PC-9 (cell line): ENCODE results near the gene PAK6. TPM values are rescaled to one million over a fixed set of nuclear protein-coding genes. Genes with fewer than 3 reads are reported as not detected.

Source experiments
- BruUV-seq: library from RNA; stranded (reverse); fragments of 400-500 nt; replicated peaks from 2 replicates; lab custom pipeline; 2021; lab: Mats Ljungman, UMichigan
- CTCF ChIA-PET: fragments of 300-600 bp; sonication (Branson Sonifier 250); formaldehyde crosslinking; loops from one replicate; lab custom pipeline; 2022; ENCODE audit warnings: antibody characterized with exemption; lab: Charles Lee
- POLR2A ChIA-PET: fragments of 300-600 bp; sonication (Branson Sonifier 250); formaldehyde crosslinking; loops from one replicate; lab custom pipeline; 2022; ENCODE audit warnings: antibody characterized with exemption; ENCODE audit not compliant: unreplicated experiment; lab: Charles Lee
- DNase-seq, 2 experiments: peaks; one replicate each; pipeline versions ENCODE4 v3.0.0 to v3.0.0-alpha.2; 2015 to 2022; ENCODE audit warnings: mixed read lengths in 1 of 2
- H2AFZ ChIP-seq: fragments of 200-600 bp; sonication (generic); 2 replicates; pipeline ENCODE4 v1.8.1; 2017; ENCODE audit warnings: antibody characterized with exemption
- H3F3A ChIP-seq: fragments of 200-600 bp; sonication (generic); 2 replicates; pipeline ENCODE4 v1.8.1; 2017; ENCODE audit warnings: antibody characterized with exemption, mild to moderate bottlenecking, low read depth; ENCODE audit not compliant: insufficient read depth
- H3K27ac ChIP-seq: fragments of 200-600 bp; sonication (generic); 2 replicates; pipeline ENCODE4 v1.6.1; 2016; ENCODE audit warnings: mixed run types
- H3K27me3 ChIP-seq: fragments of 200-600 bp; sonication (generic); 2 replicates; pipeline ENCODE4 v1.6.1; 2016; ENCODE audit warnings: low read depth, mixed run types; ENCODE audit not compliant: insufficient read depth
- H3K36me3 ChIP-seq: fragments of 200-600 bp; sonication (generic); 2 replicates; pipeline ENCODE4 v1.6.1; 2016; ENCODE audit warnings: low read depth, mixed run types
- H3K4me1 ChIP-seq: fragments of 200-600 bp; sonication (generic); replicated peaks from 2 replicates; pipeline ENCODE4 v1.6.1; 2016; ENCODE audit warnings: mixed run types; ENCODE audit not compliant: insufficient read depth
- H3K4me2 ChIP-seq: fragments of 200-600 bp; sonication (generic); 2 replicates; pipeline ENCODE4 v1.6.1; 2017; ENCODE audit warnings: mixed run types
- H3K4me3 ChIP-seq: fragments of 200-600 bp; sonication (generic); 2 replicates; pipeline ENCODE4 v1.6.1; 2016; ENCODE audit warnings: mixed run types
- H3K79me2 ChIP-seq: fragments of 200-600 bp; sonication (generic); 2 replicates; pipeline ENCODE4 v1.6.1; 2017; ENCODE audit warnings: low read depth, mixed run types
- H3K9me2 ChIP-seq: fragments of 200-600 bp; sonication (generic); 2 replicates; pipeline ENCODE4 v1.8.1; 2017; ENCODE audit warnings: mild to moderate bottlenecking; ENCODE audit not compliant: insufficient read depth
- H3K9me3 ChIP-seq: fragments of 200-600 bp; sonication (generic); 2 replicates; pipeline ENCODE4 v1.8.1; 2016; ENCODE audit warnings: low read depth; ENCODE audit not compliant: insufficient read depth
- H4K20me1 ChIP-seq: fragments of 200-600 bp; sonication (generic); 2 replicates; pipeline ENCODE4 v1.8.1; 2017; ENCODE audit not compliant: insufficient read depth
- CTCF ChIP-seq: fragments of 200-600 bp; sonication (generic); conservative IDR thresholded peaks from 2 replicates; pipeline ENCODE4 v1.6.1; 2017; ENCODE audit warnings: mixed run types, antibody characterized with exemption, mild to moderate bottlenecking, moderate library complexity
- EZH2 ChIP-seq: fragments of 200-600 bp; sonication (generic); IDR thresholded peaks from 2 replicates; pipeline ENCODE4 v1.8.0; 2017; ENCODE audit warnings: antibody characterized with exemption, low read depth
- intact Hi-C: fragments of 100-400 bp; cut with micrococcal nuclease; formaldehyde crosslinking; loops from one replicate; pipeline ENCODE4 v1.10.0; 2022; ENCODE audit not compliant: unreplicated experiment
- total RNA-seq: library from RNA; stranded (reverse); gene quantifications from 2 replicates; pipeline ENCODE4 v1.2.3, GENCODE V29; 2021

The PAK6 gene
- total RNA-seq, 1 experiment from 2014 or later, result 10.7 TPM

GRCh38 chr15:40303576-40303975 is 64.7 kb downstream of the PAK6 start:
- no TSS peak for BruUV-seq
- CTCF ChIA-PET, result no interaction called here
- H3K4me3 ChIP-seq, result no peak overlapping the region

DNA sequence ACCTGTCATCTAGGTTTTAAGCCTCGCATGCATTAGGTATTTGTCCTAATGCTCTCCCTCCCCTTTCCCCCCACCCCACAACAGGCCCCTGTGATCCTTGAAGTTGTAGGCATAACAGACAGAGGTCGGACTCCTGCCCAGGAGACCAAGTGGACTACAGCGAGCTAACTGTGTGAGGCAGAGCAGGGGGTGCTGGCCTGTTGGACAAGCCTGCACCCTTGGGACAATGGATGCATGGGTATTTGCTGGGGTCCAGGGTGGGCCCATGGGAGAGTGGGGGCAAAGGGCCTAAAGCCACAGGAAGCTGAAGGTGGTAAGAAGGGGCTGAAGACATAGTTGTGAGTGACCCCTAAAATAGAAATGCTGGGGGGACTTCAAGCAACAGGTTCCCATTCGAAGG is 66.4 kb downstream of the PAK6 start:
- TF ChIP-seq EZH2 (no peak), CTCF (no peak)
- Histone ChIP-seq H3K27ac (no peak overlapping the region), H3K79me2 (no peaks in the 10 kb centered on the region), H3K27me3 (no peaks in the 10 kb centered on the region), H3K9me2 (no peaks in the 10 kb centered on the region), H3K4me3 (no peak overlapping the region), H2AFZ (no peak overlapping the region), H3K4me1 (no peaks in the 10 kb centered on the region), H3K4me2 (no peak overlapping the region), H3F3A (no peaks in the 10 kb centered on the region), H3K36me3 (no peaks in the 10 kb centered on the region), H4K20me1 (no peaks in the 10 kb centered on the region), H3K9me3 (no peaks in the 10 kb centered on the region)
- DNase-seq, result no peak
- ChIA-PET CTCF (interaction anchor here (0.6 kb wide), 1 partner anchor 16 kb away, joined by 7 read pairs; no protein-coding TSS in a partner anchor), POLR2A (no interaction called here)
- intact Hi-C loops, result no loop called here
- BruUV-seq, result no TSS peak

More at GRCh38 chr15:40303576-40303975, 64.7 kb downstream of the PAK6 start:
- H3K9me3 ChIP-seq, result no peaks in the 10 kb centered on the region
- no peaks in the 10 kb centered on the region for H4K20me1 ChIP-seq
- H3K4me1 ChIP-seq, result no peaks in the 10 kb centered on the region
- no peaks in the 10 kb centered on the region for H3K36me3 ChIP-seq
- no peak overlapping the region for H3K4me2 ChIP-seq
- no peaks in the 10 kb centered on the region for H3K9me2 ChIP-seq
- TF ChIP-seq EZH2, result no peak
- no peaks in the 10 kb centered on the region for H3K27me3 ChIP-seq
- DNase-seq, result no peak
- intact Hi-C loops, result no loop called here
- POLR2A ChIA-PET, result no interaction called here
- H3F3A ChIP-seq, result no peaks in the 10 kb centered on the region
- no peak overlapping the region for H2AFZ ChIP-seq
- no peaks in the 10 kb centered on the region for H3K79me2 ChIP-seq
- no peak overlapping the region for H3K27ac ChIP-seq

GRCh38 chr15:40306371-40306770 is 67.5 kb downstream of the PAK6 start:
- no peak overlapping the region for H3K27ac ChIP-seq
- no peaks in the 10 kb centered on the region for H3K79me2 ChIP-seq
- no peaks in the 10 kb centered on the region for H3K4me1 ChIP-seq
- no peak for DNase-seq
- ChIA-PET CTCF (interaction anchor here (0.6 kb wide), 1 partner anchor 22 kb away, joined by 3 read pairs; no protein-coding TSS in a partner anchor), POLR2A (no interaction called here)
- no peaks in the 10 kb centered on the region for H3K9me3 ChIP-seq
- no peaks in the 10 kb centered on the region for H3K9me2 ChIP-seq
- no peaks in the 10 kb centered on the region for H3K27me3 ChIP-seq
- H3K4me2 ChIP-seq, result no peak overlapping the region
- H2AFZ ChIP-seq, result no peak overlapping the region
- TF ChIP-seq EZH2, result no peak
- no peak for TF ChIP-seq CTCF
- no peaks in the 10 kb centered on the region for H3F3A ChIP-seq
- no peak overlapping the region for H3K4me3 ChIP-seq
- intact Hi-C loops, result no loop called here
- no TSS peak for BruUV-seq
- no peaks in the 10 kb centered on the region for H4K20me1 ChIP-seq
- no peaks in the 10 kb centered on the region for H3K36me3 ChIP-seq

DNA sequence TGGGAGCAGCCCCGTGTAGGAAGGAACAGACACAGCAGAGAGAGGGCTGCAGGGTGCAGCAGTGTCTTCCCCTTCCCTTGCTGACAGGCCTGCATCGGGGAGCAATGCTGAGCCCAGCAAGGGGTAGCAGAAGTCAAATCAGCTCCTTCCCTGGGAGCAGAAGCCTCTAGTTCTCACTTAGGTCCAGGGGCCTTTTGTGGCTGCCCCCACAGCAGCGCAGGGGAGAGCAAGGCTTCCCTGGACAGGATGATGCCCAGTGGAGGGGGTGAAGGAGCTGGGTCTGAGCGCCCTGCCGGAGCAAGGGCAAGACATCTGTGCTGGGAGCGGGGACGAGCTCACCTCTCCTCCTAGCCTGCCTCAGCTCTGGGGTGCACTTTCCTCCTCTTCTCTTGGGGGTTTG is 68.0 kb downstream of the PAK6 start:
- no peak for TF ChIP-seq EZH2
- intact Hi-C loops, result no loop called here
- Histone ChIP-seq H2AFZ (no peak overlapping the region), H3K4me2 (no peak overlapping the region), H4K20me1 (no peaks in the 10 kb centered on the region), H3K9me3 (no peaks in the 10 kb centered on the region), H3F3A (no peaks in the 10 kb centered on the region), H3K4me3 (no peak overlapping the region), H3K27ac (no peak overlapping the region), H3K4me1 (no peaks in the 10 kb centered on the region), H3K27me3 (no peaks in the 10 kb centered on the region), H3K79me2 (no peaks in the 10 kb centered on the region), H3K36me3 (no peaks in the 10 kb centered on the region), H3K9me2 (no peaks in the 10 kb centered on the region)
- no peak for DNase-seq
- no TSS peak for BruUV-seq
- CTCF ChIA-PET, result interaction anchor here (0.6 kb wide), 1 partner anchor 23 kb away, joined by 3 read pairs; no protein-coding TSS in a partner anchor
- POLR2A ChIA-PET, result no interaction called here
